ENCODE results near the gene LIN54. TPM values are rescaled to one million over a fixed set of nuclear protein-coding genes. Genes with fewer than 3 reads are reported as not detected.
A peak's percentile ranks its signal among the peaks of the same experiment; 100 is the strongest.

Gene LIN54
- total RNA-seq, 4 donors from 2014 or later = 4.8 to 18.2 (median 9.2) TPM

- Histone ChIP-seq H3K36me3 (peaks cover 0 to 8% (median 0%) of the 10 kb centered on the region in 4 donors), H3K4me3 (peak within 1 kb of the TSS; percentile 57 to 82 (median 68)), H3K27me3 (no peaks in the 10 kb centered on the region), H3K4me1 (peaks cover 15 to 30% (median 22%) of the 10 kb centered on the region in 4 donors), H3K9me3 (no peaks in the 10 kb centered on the region), H3K27ac (peak within 1 kb of the TSS; percentile 95 to 99 (median 98))
- intact Hi-C loops (cut with DNase I; ENCODE audit: low total_unique reads) (loop anchor here (5.0 kb wide), 1 partner anchor 112 kb away; the partner anchor contains the start of gene LIN54), in situ Hi-C loops (cut with MboI; ENCODE audit: low pct_ligation_motif_present in 1 of 4, low pct_unique_long_range_greater_than_20kb in 1 of 4, low sequenced_read_pairs in 3 of 4) (loop anchor here in 1 of 4 donors (25.0 kb wide), 1 partner anchor 362 kb away; no protein-coding TSS in a partner anchor)
- TF ChIP-seq EP300 (IDR thresholded peaks at IDR 0.05; ENCODE audit: low read depth) = no peak
- peak; percentile 94 to 98 (median 96) for TF ChIP-seq POLR2AphosphoS5 (IDR thresholded peaks at IDR 0.05)
- TF ChIP-seq CTCF (IDR thresholded peaks at IDR 0.05) = no peak
- peak; percentile 94 for TF ChIP-seq POLR2A (IDR thresholded peaks at IDR 0.05)
- DNase-seq = peak; percentile 98
- 1% methylated on average over 56 of the region's 67 CpGs; no CpG with 5 or more reads in 1 of the 2 donors for WGBS, 2 donors (ENCODE audit: low coverage in 1 of 2)
These were observed 110.0 kb downstream of the LIN54 start, which contains the start of gene THAP9 for GRCh38 chr4:82900411-82901182. Gene THAP9 (plus strand): TSS chr4:82900735. CDS start chr4:82900803, 68 bp downstream.

GRCh38 chr4:82900066-82900410 is 110.6 kb downstream of the LIN54 start:
- H3K36me3 ChIP-seq = peaks cover 0 to 14% (median 2%) of the 10 kb centered on the region in 4 donors
- intact Hi-C loops (cut with DNase I; ENCODE audit: low total_unique reads) = loop anchor here (5.0 kb wide), 1 partner anchor 112 kb away; the partner anchor contains the start of gene LIN54
- H3K9me3 ChIP-seq = no peaks in the 10 kb centered on the region
- no peak for DNase-seq
- no peaks in the 10 kb centered on the region for H3K27me3 ChIP-seq
- H3K27ac ChIP-seq = peak overlapping the region; percentile 95 to 99 (median 98)
- in situ Hi-C loops (cut with MboI; ENCODE audit: low pct_ligation_motif_present in 1 of 4, low pct_unique_long_range_greater_than_20kb in 1 of 4, low sequenced_read_pairs in 3 of 4) = loop anchor here in 1 of 4 donors (25.0 kb wide), 1 partner anchor 362 kb away; no protein-coding TSS in a partner anchor
- peaks cover 15 to 30% (median 22%) of the 10 kb centered on the region in 4 donors for H3K4me1 ChIP-seq
- WGBS, 2 donors (ENCODE audit: low coverage in 1 of 2) = 0 to 1% methylated on average over 6 to 14 of the region's 14 CpGs
- H3K4me3 ChIP-seq = peak overlapping the region; percentile 57 to 82 (median 68)
- TF ChIP-seq EP300 (IDR thresholded peaks at IDR 0.05; ENCODE audit: low read depth) = no peak
- TF ChIP-seq CTCF (IDR thresholded peaks at IDR 0.05) = no peak
- no peak for TF ChIP-seq POLR2AphosphoS5 (IDR thresholded peaks at IDR 0.05)
- TF ChIP-seq POLR2A (IDR thresholded peaks at IDR 0.05) = no peak

- peaks cover 0 to 18% (median 3%) of the 10 kb centered on the region in 4 donors for H3K36me3 ChIP-seq
- peak overlapping the region; percentile 57 to 82 (median 68) for H3K4me3 ChIP-seq
- 0% methylated on average over 4 of the region's 4 CpGs for WGBS, 2 donors (ENCODE audit: low coverage in 1 of 2)
- in situ Hi-C loops (cut with MboI; ENCODE audit: low pct_ligation_motif_present in 1 of 4, low pct_unique_long_range_greater_than_20kb in 1 of 4, low sequenced_read_pairs in 3 of 4) (loop anchor here (10.0 to 25.0 kb wide), 4 partner anchors 115 to 388 kb away; partner anchors contain the start of genes COQ2 (in 2 of the 4), COPS4 (in 1 of the 4) and LIN54 (in 1 of the 4)), intact Hi-C loops (cut with DNase I; ENCODE audit: low total_unique reads) (loop anchor here (5.0 to 10.0 kb wide), 2 partner anchors 113 to 135 kb away; partner anchors contain the start of genes COPS4 and LIN54)
- peaks cover 15 to 30% (median 22%) of the 10 kb centered on the region in 4 donors for H3K4me1 ChIP-seq
- H3K27me3 ChIP-seq = no peaks in the 10 kb centered on the region
- DNase-seq = no peak
- H3K9me3 ChIP-seq = no peaks in the 10 kb centered on the region
- H3K27ac ChIP-seq = peak overlapping the region; percentile 95 to 99 (median 98)
- TF ChIP-seq CTCF (IDR thresholded peaks at IDR 0.05) = no peak
- TF ChIP-seq POLR2A (IDR thresholded peaks at IDR 0.05) = no peak
- no peak for TF ChIP-seq POLR2AphosphoS5 (IDR thresholded peaks at IDR 0.05)
- no peak for TF ChIP-seq EP300 (IDR thresholded peaks at IDR 0.05; ENCODE audit: low read depth)
These were observed 111.1 kb downstream of the LIN54 start for GRCh38 chr4:82899374-82900065.
